Stimulated activated naive CD4-positive, alpha-beta T cell treated with Interleukin-2 at 50 U/mL for 16 hours (primary cell): ENCODE measurements around the gene ZNF668.
"Not testable (repeated sequence)": the region's sequence is repeated elsewhere in the genome, so short reads cannot be mapped to it uniquely, and the experiment has no call there.

Source experiments
- DNase-seq: peaks from one replicate; lab custom pipeline; 2025; lab: John Stamatoyannopoulos, UW

Gene ZNF668

GRCh38 chr16:31061126-31061812 lies 12.8 kb downstream of the ZNF668 start:
- DNase-seq, result no peak

GRCh38 chr16:31055613-31056012 lies 18.4 kb downstream of the ZNF668 start:
- no peak for DNase-seq

- no peak for DNase-seq
Measured at GRCh38 chr16:31052114-31052513, 21.9 kb downstream of the ZNF668 start.

GRCh38 chr16:31050280-31051030 lies 23.6 kb downstream of the ZNF668 start:
- no peak for DNase-seq

- DNase-seq, result no peak
Measured at GRCh38 chr16:31043898-31044481, 30.1 kb downstream of the ZNF668 start.

GRCh38 chr16:31043352-31043751 lies 30.7 kb downstream of the ZNF668 start:
- no peak for DNase-seq

- no peak for DNase-seq
Measured at GRCh38 chr16:31042866-31043265, 31.2 kb downstream of the ZNF668 start.

GRCh38 chr16:31038993-31039392 lies 35.0 kb downstream of the ZNF668 start:
- no peak for DNase-seq

GRCh38 chr16:31036691-31037090 lies 37.3 kb downstream of the ZNF668 start:
- DNase-seq, result no peak

GRCh38 chr16:31033709-31034492 lies 40.1 kb downstream of the ZNF668 start:
- DNase-seq, result peak; percentile 89

GRCh38 chr16:31032736-31033708 lies 41.0 kb downstream of the ZNF668 start, which contains the start of gene STX4:
STX4 (plus strand) TSS chr16:31033558; CDS start chr16:31033806, 248 bp downstream.
- peak; percentile 97 for DNase-seq

- no peak for DNase-seq
Measured at GRCh38 chr16:31031276-31031675, 42.8 kb downstream of the ZNF668 start.

- DNase-seq, result no peak
Measured at GRCh38 chr16:31029272-31029671, 44.8 kb downstream of the ZNF668 start.

- no peak for DNase-seq
Measured at GRCh38 chr16:31025339-31025738, 48.7 kb downstream of the ZNF668 start.

GRCh38 chr16:31023627-31024226 lies 50.3 kb downstream of the ZNF668 start:
- no peak for DNase-seq

GRCh38 chr16:31023252-31023602 lies 50.8 kb downstream of the ZNF668 start:
- no peak for DNase-seq

- DNase-seq, result no peak
Measured at GRCh38 chr16:31022544-31023251, 51.3 kb downstream of the ZNF668 start.

- DNase-seq, result no peak
Measured at GRCh38 chr16:31020536-31020935, 53.5 kb downstream of the ZNF668 start.

GRCh38 chr16:31017756-31018155 lies 56.3 kb downstream of the ZNF668 start:
- not testable (repeated sequence) for DNase-seq

- no peak for DNase-seq
Measured at GRCh38 chr16:31016018-31016417, 58.0 kb downstream of the ZNF668 start.
